Left lung (tissue), 10 donors: ENCODE measurements around the gene PRPF31. TPM values are rescaled to one million over a fixed set of nuclear protein-coding genes. Genes with fewer than 3 reads are reported as not detected.
"Not testable (repeated sequence)": the region's sequence is repeated elsewhere in the genome, so short reads cannot be mapped to it uniquely, and the experiment has no call there.

ENCODE experiments used
- ATAC-seq: fragments of 200-7000 bp; cut with Tn5 transposase; one replicate; pipeline ENCODE4 v1.9.1; 2020; ENCODE audit warnings: moderate library complexity
- DNase-seq, 4 donors: peaks; one replicate each; pipeline ENCODE4 v3.0.0-alpha.2; 2013 to 2020
- H3K27ac ChIP-seq, 2 donors: fragments of 200-600 bp; sonication (generic) in 1 of 2; one replicate each; pipeline versions ENCODE4 v1.5.0 to v1.8.0; 2020 to 2021
- H3K27me3 ChIP-seq, 2 donors: fragments of 200-600 bp; sonication (generic) in 1 of 2; one replicate each; pipeline versions ENCODE4 v1.5.0 to v1.8.0; 2020 to 2021
- H3K36me3 ChIP-seq, 2 donors: fragments of 200-600 bp; sonication (generic) in 1 of 2; one replicate each; pipeline versions ENCODE4 v1.5.0 to v1.8.0; 2020 to 2021
- H3K4me1 ChIP-seq, 2 donors: fragments of 200-600 bp; one replicate each; pipeline ENCODE4 v1.8.0; 2021
- H3K4me3 ChIP-seq, 2 donors: fragments of 200-600 bp; sonication (generic) in 1 of 2; one replicate each; pipeline versions ENCODE4 v1.5.0 to v1.8.0; 2020 to 2021; ENCODE audit warnings: mild to moderate bottlenecking in 1 of 2
- H3K9me3 ChIP-seq, 2 donors: fragments of 200-600 bp; sonication (generic) in 1 of 2; one replicate each; pipeline versions ENCODE4 v1.5.0 to v1.8.0; 2020 to 2021
- intact Hi-C, 2 donors: fragments of 100-400 bp; cut with DNase I; formaldehyde crosslinking; loops; one replicate each; pipeline versions ENCODE4 v1.11.2 to v1.14.2; 2022
- polyA plus RNA-seq, 6 donors: library from polyadenylated mRNA; unstranded; fragments of 120-200 nt; gene quantifications; one replicate each; pipeline ENCODE4 v1.2.1, GENCODE V29; 2013; ENCODE audit not compliant: insufficient read length in 6 of 6
- total RNA-seq, 2 donors: library from RNA; stranded (reverse); fragmentation: NEBNext Ultra II Directional; extraction: Animal tissue kit (Norgen Biotek cat#: 25700); gene quantifications; one replicate each; pipeline ENCODE4 v1.2.1, GENCODE V29; 2021
- TF ChIP-seq, protein P1 (sequence below), 2 donors: fragments of 200-600 bp; sonication (generic) in 1 of 2; IDR thresholded peaks; one replicate each; pipeline versions ENCODE4 v1.5.0 to v1.8.0; 2021; ENCODE audit warnings: antibody characterized with exemption in 2 of 2
- donor health status: DM: no; HTN: yes; CAD: no.
- donor health status: DM: no; HTN: no; CAD: no.

PRPF31 gene
- total and polyA plus RNA-seq, 8 donors, result 46.8 to 65.3 (median 61.8) TPM

DNA sequence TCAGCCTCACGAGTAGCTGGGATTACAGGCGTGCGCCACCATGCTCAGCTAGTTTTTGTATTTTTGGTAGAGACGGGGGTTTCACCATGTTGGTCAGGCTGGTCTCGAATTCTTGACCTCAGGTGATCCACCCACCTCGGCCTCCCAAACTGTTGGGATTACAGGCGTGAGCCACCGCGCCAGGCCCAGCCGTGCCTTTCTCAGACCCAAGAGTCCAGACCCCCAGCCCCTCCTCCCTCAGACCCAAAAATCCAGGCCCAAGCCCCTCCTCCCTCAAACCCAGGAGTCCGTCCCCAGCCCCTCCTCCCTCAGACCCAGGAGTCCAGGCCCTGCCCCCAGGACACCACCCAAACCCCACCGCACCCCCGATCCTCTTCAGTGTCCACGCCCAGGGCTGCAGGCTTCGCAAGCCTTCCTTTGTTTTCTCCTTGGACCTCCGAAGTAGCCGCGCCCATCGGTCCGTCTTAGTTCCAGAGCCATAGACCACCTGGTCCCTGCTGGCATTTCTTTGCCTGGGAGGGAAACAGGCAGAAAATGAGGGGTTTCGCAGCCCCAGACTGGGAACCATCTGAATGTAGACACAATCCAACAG is 53.7 kb downstream of the PRPF31 start:
- TF ChIP-seq, protein P1, sequence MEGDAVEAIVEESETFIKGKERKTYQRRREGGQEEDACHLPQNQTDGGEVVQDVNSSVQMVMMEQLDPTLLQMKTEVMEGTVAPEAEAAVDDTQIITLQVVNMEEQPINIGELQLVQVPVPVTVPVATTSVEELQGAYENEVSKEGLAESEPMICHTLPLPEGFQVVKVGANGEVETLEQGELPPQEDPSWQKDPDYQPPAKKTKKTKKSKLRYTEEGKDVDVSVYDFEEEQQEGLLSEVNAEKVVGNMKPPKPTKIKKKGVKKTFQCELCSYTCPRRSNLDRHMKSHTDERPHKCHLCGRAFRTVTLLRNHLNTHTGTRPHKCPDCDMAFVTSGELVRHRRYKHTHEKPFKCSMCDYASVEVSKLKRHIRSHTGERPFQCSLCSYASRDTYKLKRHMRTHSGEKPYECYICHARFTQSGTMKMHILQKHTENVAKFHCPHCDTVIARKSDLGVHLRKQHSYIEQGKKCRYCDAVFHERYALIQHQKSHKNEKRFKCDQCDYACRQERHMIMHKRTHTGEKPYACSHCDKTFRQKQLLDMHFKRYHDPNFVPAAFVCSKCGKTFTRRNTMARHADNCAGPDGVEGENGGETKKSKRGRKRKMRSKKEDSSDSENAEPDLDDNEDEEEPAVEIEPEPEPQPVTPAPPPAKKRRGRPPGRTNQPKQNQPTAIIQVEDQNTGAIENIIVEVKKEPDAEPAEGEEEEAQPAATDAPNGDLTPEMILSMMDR (IDR thresholded peaks at IDR 0.05), result no peak
- no peak for ATAC-seq
- Histone ChIP-seq H3K27ac (no peak overlapping the region), H3K9me3 (no peaks in the 10 kb centered on the region), H3K4me3 (no peak overlapping the region), H3K27me3 (peaks cover 0 to 7% of the 10 kb centered on the region in 2 donors), H3K36me3 (no peaks in the 10 kb centered on the region), H3K4me1 (peaks cover 7 to 31% of the 10 kb centered on the region in 2 donors)
- intact Hi-C loops, result no loop called here
- DNase-seq, result no peak

DNA sequence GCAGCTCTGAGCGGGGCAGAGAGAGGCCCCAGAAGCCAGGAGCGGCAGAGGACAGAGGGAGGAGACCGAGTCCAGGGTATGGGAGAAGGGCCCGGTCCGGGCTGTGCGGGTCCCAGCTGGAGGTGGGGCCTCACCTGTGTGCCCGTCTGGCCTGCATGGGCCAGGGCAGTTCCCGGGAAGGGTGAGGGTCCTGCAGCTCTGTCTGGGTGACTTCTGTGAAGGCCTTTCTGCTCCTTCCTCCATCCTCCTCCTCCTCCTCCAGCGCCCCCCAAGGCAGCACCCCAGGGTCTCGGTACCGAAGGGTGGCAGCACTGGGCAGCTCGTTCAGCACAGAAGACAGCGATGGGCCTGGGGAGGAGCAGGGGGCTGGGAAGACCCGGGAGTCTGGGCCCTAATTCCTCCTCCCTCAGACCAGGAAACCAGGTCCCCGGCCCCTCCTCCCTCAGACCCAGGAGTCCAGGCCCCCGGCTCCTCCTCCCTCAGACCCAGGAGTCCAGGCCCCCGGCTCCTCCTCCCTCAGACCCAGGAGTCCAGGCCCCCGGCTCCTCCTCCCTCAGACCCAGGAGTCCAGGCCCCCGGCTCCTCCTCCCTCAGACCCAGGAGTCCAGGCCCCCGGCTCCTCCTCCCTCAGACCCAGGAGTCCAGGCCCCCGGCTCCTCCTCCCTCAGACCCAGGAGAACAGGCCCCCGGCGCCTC is 56.3 kb downstream of the PRPF31 start:
- H3K36me3 ChIP-seq, result peaks cover 0 to 14% of the 10 kb centered on the region in 2 donors
- DNase-seq, result peak in 1 of 4 donors; percentile 71
- H3K4me1 ChIP-seq, result peaks cover 4 to 22% of the 10 kb centered on the region in 2 donors
- not testable (repeated sequence) for H3K27me3 ChIP-seq, ATAC-seq, H3K27ac ChIP-seq, H3K9me3 ChIP-seq
- intact Hi-C loops, result loop anchor here in 1 of 2 donors (5.0 kb wide), 1 partner anchor 60 kb away; no protein-coding TSS in a partner anchor
- H3K4me3 ChIP-seq, result peak overlapping the region in 1 of 2 donors; percentile 40

DNA sequence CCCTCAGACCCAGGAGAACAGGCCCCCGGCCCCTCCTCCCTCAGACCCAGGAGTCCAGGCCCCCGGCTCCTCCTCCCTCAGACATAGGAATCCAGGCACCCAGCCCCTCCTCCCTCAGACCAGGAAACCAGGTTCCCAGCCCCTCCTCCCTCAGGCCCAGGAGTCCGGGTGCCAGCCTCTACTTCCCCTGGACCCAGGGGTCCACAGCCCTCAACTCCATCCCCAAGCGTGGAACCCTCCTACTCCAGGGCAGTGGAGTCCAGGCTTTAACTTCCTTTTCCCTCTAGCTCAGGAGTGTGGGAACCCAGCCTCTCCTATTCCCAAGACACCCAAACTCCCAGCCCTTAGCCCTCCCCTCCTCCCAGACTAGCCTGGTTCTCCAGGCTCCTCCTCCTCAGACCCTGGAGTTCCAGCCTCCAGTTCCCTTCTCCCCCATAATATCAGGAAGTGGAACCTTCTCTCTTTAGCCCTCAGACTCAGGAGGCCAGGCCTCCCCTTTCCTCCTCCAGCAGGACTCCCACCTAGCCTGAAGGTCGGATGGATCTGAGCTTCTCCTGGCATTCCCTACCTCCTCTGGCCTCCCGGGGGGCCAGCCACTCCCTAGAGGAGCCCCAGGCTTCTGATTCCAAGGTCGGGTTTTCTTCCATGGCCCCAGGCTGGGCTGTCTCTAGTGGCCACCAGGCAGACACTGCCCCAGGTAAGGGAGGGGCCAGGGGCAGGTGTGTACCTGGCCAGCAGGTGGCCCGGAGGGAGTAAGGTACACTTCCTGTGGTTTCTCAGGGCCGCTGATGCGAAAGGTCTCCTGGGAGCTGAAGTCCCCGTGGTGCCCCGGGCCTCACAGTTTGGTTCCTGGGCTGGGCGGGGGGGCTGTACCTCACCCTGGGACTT is 57.2 kb downstream of the PRPF31 start, which contains the start of gene TMC4:
TMC4 (minus strand) TSS at position 690 of the 888 bp plus-strand sequence; CDS start at position 647, 43 bp downstream.
- DNase-seq (peak in 3 of 4 donors; percentile 75 to 87 (median 76)), ATAC-seq (peak; percentile 96)
- Histone ChIP-seq H3K36me3 (peaks cover 0 to 22% of the 10 kb centered on the region in 2 donors), H3K4me3 (peak within 1 kb of the TSS; percentile 18 to 40), H3K9me3 (no peaks in the 10 kb centered on the region), H3K27ac (peak within 1 kb of the TSS in 1 of 2 donors; percentile 15), H3K27me3 (no peaks in the 10 kb centered on the region), H3K4me1 (peaks cover 4 to 22% of the 10 kb centered on the region in 2 donors)
- TF ChIP-seq, protein P1 (IDR thresholded peaks at IDR 0.05), result peak; percentile 26 to 52
- intact Hi-C loops, result loop anchor here in 1 of 2 donors (5.0 kb wide), 1 partner anchor 60 kb away; no protein-coding TSS in a partner anchor

DNA sequence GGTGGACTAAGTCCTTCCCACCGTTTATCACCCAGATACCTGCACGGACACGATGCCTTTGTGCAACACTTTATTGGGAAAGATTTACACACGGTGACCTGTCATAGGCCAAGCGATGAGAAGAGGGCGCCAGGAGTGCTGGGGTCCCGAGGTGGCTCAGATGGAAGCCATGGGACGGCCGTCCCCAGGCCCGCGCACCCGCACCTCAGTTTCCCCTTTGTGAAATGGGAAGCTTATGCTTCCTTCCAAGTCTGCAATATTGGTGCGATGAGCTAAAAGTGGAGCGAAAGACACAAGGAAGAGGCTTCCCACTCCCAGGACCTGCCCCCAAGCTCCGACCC is 57.8 kb downstream of the PRPF31 start:
- ATAC-seq, result no peak
- intact Hi-C loops, result loop anchor here in 1 of 2 donors (5.0 kb wide), 1 partner anchor 59 kb away; no protein-coding TSS in a partner anchor
- TF ChIP-seq, protein P1 (IDR thresholded peaks at IDR 0.05), result no peak

More for the DNA sequence above, 57.8 kb downstream of the PRPF31 start:
- no peak for DNase-seq
- Histone ChIP-seq H3K9me3 (no peaks in the 10 kb centered on the region), H3K4me1 (peaks cover 2 to 17% of the 10 kb centered on the region in 2 donors), H3K27me3 (no peaks in the 10 kb centered on the region), H3K27ac (no peak overlapping the region), H3K4me3 (peak overlapping the region in 1 of 2 donors; percentile 40), H3K36me3 (peaks cover 0 to 29% of the 10 kb centered on the region in 2 donors)
